Measurements from ENCODE around the gene APLP2.

APLP2 gene

DNA sequence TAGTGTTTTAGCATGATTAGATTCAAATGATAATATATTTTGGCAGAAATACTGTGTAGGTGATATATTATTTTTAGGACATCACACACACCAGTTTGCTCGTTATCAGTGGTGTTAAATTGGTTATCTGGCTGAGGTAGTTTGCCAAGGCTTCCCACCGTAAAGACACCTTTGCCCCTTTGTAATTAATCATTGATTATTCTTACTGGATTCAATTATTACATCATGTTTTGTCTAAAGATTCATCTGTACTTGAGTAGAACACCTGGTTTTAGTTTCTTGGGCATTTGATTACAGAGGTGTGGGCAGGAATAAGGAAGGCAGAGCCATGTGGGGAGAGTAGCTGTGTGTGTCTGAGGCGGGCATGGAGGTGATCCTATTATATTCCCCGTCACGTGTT is 50.4 kb downstream of the APLP2 start:
- no peak for DNase-seq

- DNase-seq = no peak
Measured at GRCh38 chr11:130121445-130121978, 51.8 kb downstream of the APLP2 start.

- DNase-seq = no peak
Measured at GRCh38 chr11:130122141-130122575, 52.5 kb downstream of the APLP2 start.

GRCh38 chr11:130123414-130124040 is 53.8 kb downstream of the APLP2 start:
- no peak for DNase-seq

DNA sequence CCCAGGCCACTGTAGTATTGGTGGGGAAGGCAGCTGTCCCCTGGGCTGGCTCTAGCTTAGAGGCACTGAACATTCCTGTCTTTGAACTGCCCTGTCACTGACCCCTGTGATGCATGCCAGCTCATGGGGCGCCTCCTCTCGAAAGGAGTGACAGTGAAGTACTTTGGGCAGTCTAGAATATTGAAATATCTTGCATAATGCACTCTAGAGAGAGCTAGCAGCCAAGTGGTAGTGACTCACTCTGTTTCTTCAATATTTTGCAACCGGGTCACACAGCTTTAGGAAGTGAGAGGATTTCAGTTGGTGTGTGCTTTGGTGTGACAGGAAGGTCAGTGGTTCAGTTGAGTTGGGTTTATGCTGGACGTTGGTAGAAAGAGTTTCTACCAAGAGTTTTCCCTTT is 54.4 kb downstream of the APLP2 start:
- DNase-seq = peak; percentile 20

GRCh38 chr11:130125638-130126037 is 55.9 kb downstream of the APLP2 start:
- DNase-seq = no peak

- DNase-seq = no peak
Measured at GRCh38 chr11:130126516-130126915, 56.8 kb downstream of the APLP2 start.

GRCh38 chr11:130127509-130127908 is 57.8 kb downstream of the APLP2 start:
- DNase-seq = no peak

DNA sequence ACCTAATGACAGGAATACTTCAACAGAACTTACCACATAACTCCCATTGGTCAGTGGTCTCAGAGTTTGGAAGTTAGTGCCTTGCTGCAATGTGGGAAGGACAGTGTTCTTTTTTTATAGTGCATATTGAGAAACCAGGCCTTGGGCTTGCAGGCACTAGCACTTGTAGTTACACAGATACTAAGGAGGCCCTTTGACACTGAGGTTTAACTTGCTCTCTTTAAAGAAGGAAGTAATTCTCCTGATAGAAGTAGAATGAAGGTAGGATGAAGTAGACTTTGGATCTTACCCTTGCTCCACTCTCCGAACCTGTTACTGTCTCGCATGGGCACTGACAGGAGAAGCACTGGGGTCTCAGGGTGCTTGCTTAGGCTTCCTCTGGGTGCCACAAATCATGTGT is 58.9 kb downstream of the APLP2 start:
- no peak for DNase-seq

DNA sequence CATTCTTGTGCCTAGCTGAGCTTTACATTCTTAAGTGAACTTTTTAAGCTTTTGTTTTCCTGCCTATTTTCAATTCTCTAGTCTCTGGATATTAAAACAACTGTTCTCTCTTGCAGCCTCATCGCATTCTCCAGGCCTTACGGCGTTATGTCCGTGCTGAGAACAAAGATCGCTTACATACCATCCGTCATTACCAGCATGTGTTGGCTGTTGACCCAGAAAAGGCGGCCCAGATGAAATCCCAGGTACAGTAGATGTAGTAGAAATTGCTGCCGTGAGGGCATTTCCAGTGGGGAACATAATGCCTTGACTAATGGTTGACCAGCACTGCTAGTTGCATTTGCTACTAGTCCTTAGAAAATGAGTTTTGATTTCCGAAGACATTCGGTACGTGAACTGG is 60.2 kb downstream of the APLP2 start:
- no peak for DNase-seq

DNA sequence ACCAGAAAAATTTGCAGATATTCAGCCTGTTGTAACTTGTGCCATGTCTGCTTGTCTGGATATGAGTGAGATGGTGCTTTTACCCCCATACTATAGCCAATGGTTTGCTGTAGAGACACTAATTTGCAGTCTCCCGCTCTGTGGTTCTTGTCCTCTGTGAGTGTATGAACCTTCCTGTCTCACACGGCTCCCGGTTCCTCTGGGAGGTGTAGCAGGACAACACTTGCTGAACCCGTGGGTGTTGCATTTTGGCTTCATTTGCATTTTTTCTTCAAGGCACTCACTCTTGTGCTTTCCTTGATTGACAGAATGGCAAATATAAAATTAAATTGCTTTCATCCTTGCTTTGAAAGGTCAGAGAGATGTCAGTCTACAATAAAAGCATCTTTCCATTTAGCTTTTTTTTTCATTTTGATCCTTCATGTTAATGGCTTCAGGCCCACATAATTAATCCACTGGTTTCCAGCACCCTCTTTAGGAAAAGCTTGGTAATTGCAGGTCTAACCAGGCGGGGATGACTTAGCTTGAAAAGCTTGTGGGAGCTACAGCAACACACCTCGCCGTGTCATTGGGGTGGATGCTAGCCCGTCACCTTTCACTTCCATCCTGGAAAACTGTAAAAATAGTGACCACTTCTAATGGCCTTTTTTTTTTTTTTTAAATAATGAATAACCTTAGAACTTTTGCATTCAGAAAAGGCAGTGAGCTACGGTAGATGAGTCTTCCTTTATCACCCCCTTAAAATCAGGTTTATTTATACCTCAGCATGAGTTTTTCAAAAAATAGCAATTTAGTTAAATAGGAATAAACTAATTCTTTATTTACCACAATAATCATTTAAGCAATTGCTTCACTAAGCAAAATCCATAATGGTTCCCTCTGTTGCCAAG is 62.5 kb downstream of the APLP2 start:
- DNase-seq = peak; percentile 81

DNA sequence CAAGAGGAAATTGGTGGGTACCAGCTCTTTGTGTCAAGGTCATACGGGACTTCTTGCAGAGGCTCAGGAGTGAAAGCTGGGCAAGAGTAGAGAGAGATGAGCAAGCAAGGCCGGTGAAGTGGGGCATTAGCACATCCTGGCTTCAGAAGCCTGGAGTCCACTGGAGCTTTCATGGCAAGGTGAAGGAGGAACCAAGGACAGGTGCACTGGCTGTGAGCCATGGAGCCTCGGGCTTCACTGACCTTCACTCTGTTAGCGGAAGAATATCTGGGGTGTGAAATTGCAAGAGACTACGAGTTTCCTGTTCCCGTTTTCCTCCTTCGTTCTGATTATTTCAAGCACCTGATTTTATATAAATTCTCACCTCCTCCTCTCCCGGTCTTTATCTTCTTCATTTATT is 64.0 kb downstream of the APLP2 start:
- no peak for DNase-seq

DNA sequence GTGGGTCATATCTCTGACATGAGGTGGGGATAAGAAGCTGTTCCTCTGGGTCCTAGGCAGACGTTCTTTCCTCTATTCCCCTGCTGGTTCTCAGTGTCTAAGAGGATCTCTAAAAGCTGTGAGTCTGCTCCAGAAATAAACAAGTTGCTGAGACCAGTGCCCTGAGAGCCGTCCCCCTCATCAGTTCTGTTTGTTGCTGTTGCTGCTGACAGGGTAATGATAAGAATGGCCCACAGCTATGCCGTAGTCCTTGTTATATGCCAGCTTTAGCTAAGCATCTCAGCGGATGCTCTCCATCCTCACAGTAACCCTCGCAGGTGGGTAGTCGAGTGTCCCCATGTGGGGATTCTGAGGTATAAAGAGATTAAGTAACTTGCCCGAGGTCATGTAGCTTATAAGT is 66.4 kb downstream of the APLP2 start:
- no peak for DNase-seq

DNA sequence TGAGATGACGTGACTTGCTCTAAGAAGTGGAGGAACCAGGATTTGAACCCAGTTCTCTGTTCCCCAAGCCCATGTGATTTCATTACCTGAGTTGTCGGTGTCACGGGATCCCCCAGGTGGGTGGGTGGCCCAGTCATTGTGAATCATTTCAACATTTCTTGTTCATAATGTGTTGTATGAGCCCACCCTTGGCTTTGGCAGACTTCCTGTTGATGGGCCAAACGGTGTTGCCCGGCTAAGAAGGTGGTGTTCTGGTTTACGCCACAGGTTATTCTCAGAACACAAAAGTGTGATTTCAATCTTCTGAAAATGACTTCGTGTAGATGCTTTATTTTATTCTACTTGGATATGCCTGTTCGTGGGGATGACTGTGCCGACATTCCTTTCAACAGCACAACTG is 68.3 kb downstream of the APLP2 start:
- no peak for DNase-seq

GRCh38 chr11:130139401-130139800 is 69.7 kb downstream of the APLP2 start:
- DNase-seq = no peak

DNA sequence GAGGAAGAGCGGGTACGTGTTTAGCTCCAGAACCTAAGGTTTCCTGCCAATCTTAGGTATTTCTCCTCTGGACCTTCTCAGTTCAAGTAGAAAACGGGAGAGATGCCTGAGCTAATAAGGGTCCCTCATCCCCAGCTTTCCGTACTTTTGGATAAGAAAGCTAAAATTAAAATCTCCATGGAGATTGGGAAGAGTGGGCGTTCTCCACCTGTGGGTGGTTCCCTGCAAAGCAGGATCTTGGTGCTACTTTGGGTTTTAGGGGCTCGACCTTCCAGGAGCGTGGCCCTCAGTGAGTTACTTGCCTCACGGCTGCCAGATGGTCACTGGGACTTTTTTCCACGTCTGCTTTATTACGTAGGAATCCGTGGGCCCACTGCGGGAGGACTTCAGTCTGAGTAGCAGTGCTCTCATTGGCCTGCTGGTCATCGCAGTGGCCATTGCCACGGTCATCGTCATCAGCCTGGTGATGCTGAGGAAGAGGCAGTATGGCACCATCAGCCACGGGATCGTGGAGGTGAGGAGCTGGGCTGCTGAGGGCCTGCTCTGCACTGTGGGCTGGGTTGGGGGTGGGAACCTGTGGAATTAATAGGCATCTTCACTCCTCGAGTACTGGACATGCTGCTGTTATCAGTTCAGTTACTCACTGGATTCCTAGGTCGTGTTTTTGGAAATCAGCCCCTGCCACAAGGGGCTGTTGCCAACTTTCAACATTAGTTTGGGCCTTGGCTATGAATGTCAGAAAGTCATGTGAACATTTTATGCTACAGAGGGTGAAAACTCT is 72.1 kb downstream of the APLP2 start:
- DNase-seq = no peak

DNA sequence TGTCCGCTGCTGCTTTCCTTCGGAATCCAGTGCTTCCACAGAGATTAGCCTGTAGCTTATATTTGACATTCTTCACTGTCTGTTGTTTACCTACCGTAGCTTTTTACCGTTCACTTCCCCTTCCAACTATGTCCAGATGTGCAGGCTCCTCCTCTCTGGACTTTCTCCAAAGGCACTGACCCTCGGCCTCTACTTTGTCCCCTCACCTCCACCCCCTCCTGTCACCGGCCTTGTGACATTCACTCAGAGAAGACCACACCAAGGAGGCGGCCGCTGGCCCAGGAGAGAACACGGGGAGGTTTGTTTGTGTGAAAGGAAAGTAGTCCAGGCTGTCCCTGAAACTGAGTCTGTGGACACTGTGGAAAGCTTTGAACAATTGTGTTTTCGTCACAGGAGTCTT is 74.4 kb downstream of the APLP2 start:
- no peak for DNase-seq

GRCh38 chr11:130144861-130145281 is 75.2 kb downstream of the APLP2 start:
- DNase-seq = no peak

DNA sequence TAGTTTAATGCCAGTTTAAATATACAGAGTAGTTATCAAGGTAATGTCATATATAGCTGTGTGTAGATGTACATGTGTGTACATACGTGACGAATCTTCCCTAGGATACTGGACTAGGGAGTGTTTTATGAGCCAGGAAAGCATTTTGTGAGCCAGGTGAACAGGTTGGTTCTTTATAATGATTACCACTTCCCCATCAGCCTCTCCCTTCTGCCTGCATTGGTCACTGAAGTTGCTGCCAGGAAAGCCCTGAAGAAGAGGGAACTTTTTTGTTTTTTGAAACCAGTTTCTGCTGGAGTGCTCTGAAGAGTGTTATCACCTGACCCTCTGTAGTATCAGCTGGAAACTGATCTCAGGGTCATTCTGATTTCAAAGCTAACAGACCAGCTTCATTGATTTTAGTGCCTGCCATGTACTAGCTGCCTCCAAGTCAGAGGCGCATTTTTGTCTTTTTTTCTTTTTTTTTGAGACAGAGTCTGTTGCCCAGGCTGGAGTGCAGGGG is 75.7 kb downstream of the APLP2 start:
- DNase-seq = no peak

- DNase-seq = no peak
Measured at GRCh38 chr11:130145975-130146776, 76.5 kb downstream of the APLP2 start.

GRCh38 chr11:130146796-130147195 is 77.1 kb downstream of the APLP2 start:
- peak; percentile 48 for DNase-seq

- DNase-seq = no peak
Measured at GRCh38 chr11:130148796-130149326, 79.2 kb downstream of the APLP2 start.
